Suprapubic skin (tissue), 4 donors: Measurements from ENCODE around the gene SYNC. TPM values are rescaled to one million over a fixed set of nuclear protein-coding genes. Genes with fewer than 3 reads are reported as not detected.
A peak's percentile ranks its signal among the peaks of the same experiment; 100 is the strongest.

Source experiments
- DNase-seq, 2 donors: peaks; one replicate each; pipeline ENCODE4 v3.0.0-alpha.2; 2019; ENCODE audit warnings: low spot score in 2 of 2
- H3K27ac ChIP-seq: fragments of 200-600 bp; sonication (generic); one replicate; pipeline ENCODE4 v1.5.1; 2019
- H3K27me3 ChIP-seq: fragments of 200-600 bp; sonication (generic); one replicate; pipeline ENCODE4 v1.5.1; 2019
- H3K36me3 ChIP-seq: fragments of 200-600 bp; sonication (generic); one replicate; pipeline ENCODE4 v1.5.1; 2019
- H3K4me1 ChIP-seq: fragments of 200-600 bp; sonication (generic); one replicate; pipeline ENCODE4 v1.5.1; 2019
- H3K4me3 ChIP-seq: fragments of 200-600 bp; sonication (generic); one replicate; pipeline ENCODE4 v1.5.1; 2019; ENCODE audit warnings: mild to moderate bottlenecking
- H3K9me3 ChIP-seq: fragments of 200-600 bp; sonication (generic); one replicate; pipeline ENCODE4 v1.5.1; 2019
- EP300 ChIP-seq: sonication (generic); formaldehyde crosslinking; IDR thresholded peaks from one replicate; pipeline ENCODE4 v1.6.1; 2017; ENCODE audit warnings: antibody characterized with exemption
- POLR2A ChIP-seq, 2 donors: fragments of 450-650 bp; IDR thresholded peaks; one replicate each; pipeline ENCODE4 v1.6.1; 2017; ENCODE audit warnings: antibody characterized with exemption in 2 of 2, mild to moderate bottlenecking in 2 of 2, moderate library complexity in 2 of 2
- POLR2AphosphoS5 ChIP-seq, 3 donors: sonication (generic); formaldehyde crosslinking; IDR thresholded peaks; one replicate each; pipeline ENCODE4 v1.6.1; 2017; ENCODE audit warnings: antibody characterized with exemption in 3 of 3
- WGBS: methylation state at CpG from one replicate; pipeline ENCODE4 v1.1.5; 2018; 5-methylcytosine and 5-hydroxymethylcytosine counted together
- total RNA-seq, 4 donors: library from RNA; depleted of rRNA; stranded (reverse); fragments of >200 nt; gene quantifications; one replicate each; pipeline ENCODE4 v1.1.0, GENCODE V29; 2016
- TF ChIP-seq, protein P1 (sequence below), 2 donors: fragments of 200-600 bp in 1 of 2; fragments of 450-650 bp in 1 of 2; sonication (generic) in 1 of 2; IDR thresholded peaks; one replicate each; pipeline ENCODE4 v1.5.1; 2016 to 2019; ENCODE audit warnings: antibody characterized with exemption in 2 of 2, mild to moderate bottlenecking in 1 of 2, moderate library complexity in 1 of 2

Gene SYNC
- total RNA-seq, 4 donors from 2014 or later, result 7.4 to 11.4 (median 8.3) TPM

DNA sequence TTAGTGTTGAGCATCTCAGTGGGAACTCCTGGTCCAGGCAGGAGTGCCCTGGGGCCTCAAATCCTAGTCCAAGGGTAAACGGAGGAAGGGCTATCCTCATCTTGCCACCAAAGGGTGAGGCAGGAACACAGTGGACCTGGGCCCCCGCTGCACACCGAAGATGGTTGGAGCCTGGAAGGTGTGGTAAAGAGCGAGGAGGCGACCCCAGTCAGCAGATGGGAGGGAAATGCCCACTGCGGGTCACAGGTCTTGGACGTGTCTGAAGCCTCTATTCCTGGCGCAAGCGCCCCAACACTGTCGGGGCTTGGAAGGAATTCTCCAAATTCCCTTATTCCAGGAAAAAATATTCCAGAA lies 38.5 kb upstream of the SYNC start:
- no peaks in the 10 kb centered on the region for H3K27me3 ChIP-seq
- no peaks in the 10 kb centered on the region for H3K9me3 ChIP-seq
- TF ChIP-seq, protein P1, sequence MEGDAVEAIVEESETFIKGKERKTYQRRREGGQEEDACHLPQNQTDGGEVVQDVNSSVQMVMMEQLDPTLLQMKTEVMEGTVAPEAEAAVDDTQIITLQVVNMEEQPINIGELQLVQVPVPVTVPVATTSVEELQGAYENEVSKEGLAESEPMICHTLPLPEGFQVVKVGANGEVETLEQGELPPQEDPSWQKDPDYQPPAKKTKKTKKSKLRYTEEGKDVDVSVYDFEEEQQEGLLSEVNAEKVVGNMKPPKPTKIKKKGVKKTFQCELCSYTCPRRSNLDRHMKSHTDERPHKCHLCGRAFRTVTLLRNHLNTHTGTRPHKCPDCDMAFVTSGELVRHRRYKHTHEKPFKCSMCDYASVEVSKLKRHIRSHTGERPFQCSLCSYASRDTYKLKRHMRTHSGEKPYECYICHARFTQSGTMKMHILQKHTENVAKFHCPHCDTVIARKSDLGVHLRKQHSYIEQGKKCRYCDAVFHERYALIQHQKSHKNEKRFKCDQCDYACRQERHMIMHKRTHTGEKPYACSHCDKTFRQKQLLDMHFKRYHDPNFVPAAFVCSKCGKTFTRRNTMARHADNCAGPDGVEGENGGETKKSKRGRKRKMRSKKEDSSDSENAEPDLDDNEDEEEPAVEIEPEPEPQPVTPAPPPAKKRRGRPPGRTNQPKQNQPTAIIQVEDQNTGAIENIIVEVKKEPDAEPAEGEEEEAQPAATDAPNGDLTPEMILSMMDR (IDR thresholded peaks at IDR 0.05), result no peak
- no peak for TF ChIP-seq POLR2AphosphoS5 (IDR thresholded peaks at IDR 0.05)
- TF ChIP-seq EP300, result no peak
- TF ChIP-seq POLR2A (IDR thresholded peaks at IDR 0.05), result no peak
- peak overlapping the region; percentile 85 for H3K4me3 ChIP-seq
- peak overlapping the region; percentile 94 for H3K27ac ChIP-seq
- H3K36me3 ChIP-seq, result no peaks in the 10 kb centered on the region
- 0% methylated on average over 5 of the region's 10 CpGs for WGBS
- H3K4me1 ChIP-seq, result peaks cover 48% of the 10 kb centered on the region
- DNase-seq, result no peak

DNA sequence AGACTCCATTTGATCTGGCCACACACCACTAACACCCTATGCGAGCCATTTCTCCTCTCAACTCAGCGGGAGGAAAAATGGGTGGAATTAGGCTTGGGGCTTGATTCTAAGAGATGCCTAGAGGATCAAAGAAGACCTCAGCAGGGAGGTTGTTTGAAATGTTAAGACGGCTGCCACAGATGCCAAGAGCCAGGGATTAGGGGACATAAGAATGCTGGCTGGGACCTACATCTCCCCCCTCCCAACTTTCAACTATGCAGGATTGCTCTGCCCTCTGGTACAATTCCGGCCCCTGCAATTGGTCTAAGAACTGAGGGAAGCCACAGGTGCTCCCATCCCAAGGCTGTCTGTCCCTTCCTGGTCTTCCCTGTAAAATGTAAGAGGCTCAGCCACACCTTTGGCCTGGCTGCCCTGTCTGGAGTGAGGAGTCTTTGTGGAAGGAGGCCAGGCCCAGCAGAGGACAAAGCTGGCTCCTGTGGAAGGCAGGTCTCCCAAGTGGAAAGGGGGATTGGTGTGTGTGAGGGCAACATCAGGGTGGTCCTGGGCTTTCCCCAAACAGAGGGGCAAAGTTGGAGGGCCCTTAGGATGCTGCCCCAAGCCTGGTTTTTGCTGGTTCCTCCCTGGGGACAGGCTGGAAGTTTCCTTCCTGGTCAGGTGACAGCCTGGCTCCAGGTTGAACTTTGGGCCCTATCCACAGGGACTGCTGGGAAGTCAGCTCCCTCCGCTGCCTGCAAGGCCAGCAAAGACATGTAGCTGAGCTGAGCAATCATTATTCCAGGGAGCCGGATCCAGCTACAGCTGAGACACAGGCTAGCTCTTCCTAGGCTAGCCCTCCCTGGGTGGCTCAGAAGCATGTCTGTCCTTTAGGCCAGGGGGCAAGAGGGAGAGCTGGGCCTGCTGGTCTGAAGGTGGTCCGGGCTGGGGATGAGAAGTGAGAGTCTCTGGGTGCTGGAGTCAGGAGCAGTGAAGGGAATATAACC lies 34.5 kb upstream of the SYNC start:
- Histone ChIP-seq H3K27ac (no peak overlapping the region), H3K36me3 (no peaks in the 10 kb centered on the region), H3K9me3 (no peaks in the 10 kb centered on the region), H3K4me3 (no peak overlapping the region), H3K27me3 (no peaks in the 10 kb centered on the region), H3K4me1 (peaks cover 26% of the 10 kb centered on the region)
- WGBS, result 73% methylated on average over 7 of the region's 7 CpGs
- TF ChIP-seq, protein P1 (IDR thresholded peaks at IDR 0.05), result no peak
- TF ChIP-seq POLR2AphosphoS5 (IDR thresholded peaks at IDR 0.05) (no peak), POLR2A (IDR thresholded peaks at IDR 0.05) (no peak), EP300 (no peak)
- no peak for DNase-seq

DNA sequence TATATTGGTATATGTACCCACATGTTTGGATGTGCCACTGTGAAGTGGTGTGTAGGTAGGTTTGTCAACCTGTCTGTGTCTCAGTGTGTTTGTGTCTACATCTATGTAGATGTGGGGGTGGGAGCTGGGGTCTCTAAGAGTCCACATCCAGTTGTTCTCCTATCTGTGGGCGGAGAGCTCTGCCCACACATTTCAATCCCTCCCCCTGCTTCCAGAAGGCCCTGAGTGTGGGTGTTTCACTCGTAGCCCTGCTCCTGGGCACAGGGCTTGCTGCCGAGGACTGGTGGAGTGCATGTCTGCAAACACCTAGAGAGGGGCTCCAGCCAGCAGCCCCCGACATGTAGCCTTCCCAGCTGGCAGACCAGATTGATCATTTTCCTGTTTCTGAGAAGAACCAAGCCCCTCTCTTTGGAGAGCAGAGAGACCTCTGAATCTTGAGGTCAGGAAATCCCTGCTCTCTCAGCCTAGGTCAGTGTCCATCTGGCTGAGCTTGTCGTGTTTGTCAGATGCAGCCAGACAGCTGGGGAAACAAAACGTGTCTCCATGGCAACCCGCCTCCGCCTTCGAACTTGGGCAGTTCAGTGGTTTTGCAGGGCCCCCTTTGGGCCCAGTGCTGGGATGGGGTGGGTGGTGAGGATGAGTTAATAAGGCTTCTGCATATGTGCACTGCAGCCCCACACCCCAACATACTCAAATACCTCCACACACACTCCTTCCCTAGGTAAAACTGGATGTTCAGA lies 31.2 kb upstream of the SYNC start:
- no peaks in the 10 kb centered on the region for H3K36me3 ChIP-seq
- DNase-seq, result no peak
- H3K27ac ChIP-seq, result no peak overlapping the region
- no peaks in the 10 kb centered on the region for H3K9me3 ChIP-seq
- no peak for TF ChIP-seq POLR2A (IDR thresholded peaks at IDR 0.05)
- no peaks in the 10 kb centered on the region for H3K27me3 ChIP-seq
- H3K4me1 ChIP-seq, result peaks cover 15% of the 10 kb centered on the region
- 57% methylated on average over 6 of the region's 9 CpGs for WGBS
- H3K4me3 ChIP-seq, result no peak overlapping the region

DNA sequence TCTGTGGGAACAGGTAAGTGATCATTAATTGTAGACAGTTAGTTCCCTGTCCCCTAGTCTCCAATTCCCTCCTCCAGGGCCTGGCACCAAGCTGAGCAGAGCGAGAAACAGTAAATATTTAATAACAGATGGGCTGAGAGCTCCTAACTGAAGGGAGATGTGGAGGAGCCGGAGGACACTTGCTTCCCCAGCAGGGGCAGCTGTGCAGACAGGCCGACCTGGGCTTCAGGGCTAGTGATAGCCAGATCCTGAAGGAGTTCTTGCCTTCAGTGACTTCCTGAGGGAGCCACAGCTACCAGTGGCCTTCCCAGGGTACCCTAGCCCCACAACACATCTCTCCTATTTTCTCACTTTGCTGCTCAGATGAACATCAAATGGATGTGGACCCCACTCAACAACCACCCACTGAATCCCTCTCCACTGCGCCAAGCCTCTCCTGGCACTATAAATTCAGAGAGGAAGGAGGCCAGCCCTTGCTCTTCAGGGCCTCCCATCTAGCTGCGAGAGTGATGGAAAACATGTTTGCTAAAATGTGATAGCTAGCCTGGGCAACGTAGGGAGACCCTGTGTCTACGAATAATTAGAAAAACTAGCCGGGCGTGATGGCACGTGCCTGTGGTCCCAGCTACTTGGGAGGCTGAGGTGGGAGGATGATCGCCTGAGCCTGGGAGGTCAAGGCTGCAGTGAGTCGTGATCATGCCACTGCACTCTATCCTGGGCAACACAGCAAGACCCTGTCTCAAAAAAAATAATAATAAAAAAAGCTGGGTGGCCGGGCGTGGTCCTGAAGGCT lies 26.9 kb upstream of the SYNC start:
- Histone ChIP-seq H3K27me3 (no peaks in the 10 kb centered on the region), H3K27ac (no peak overlapping the region), H3K4me1 (peaks cover 18% of the 10 kb centered on the region), H3K9me3 (no peaks in the 10 kb centered on the region), H3K36me3 (no peaks in the 10 kb centered on the region), H3K4me3 (no peak overlapping the region)
- WGBS, result 82% methylated on average over 14 of the region's 14 CpGs
- TF ChIP-seq, protein P1 (IDR thresholded peaks at IDR 0.05), result no peak
- no peak for TF ChIP-seq EP300
- no peak for TF ChIP-seq POLR2A (IDR thresholded peaks at IDR 0.05)
- TF ChIP-seq POLR2AphosphoS5 (IDR thresholded peaks at IDR 0.05), result no peak
- DNase-seq, result no peak

DNA sequence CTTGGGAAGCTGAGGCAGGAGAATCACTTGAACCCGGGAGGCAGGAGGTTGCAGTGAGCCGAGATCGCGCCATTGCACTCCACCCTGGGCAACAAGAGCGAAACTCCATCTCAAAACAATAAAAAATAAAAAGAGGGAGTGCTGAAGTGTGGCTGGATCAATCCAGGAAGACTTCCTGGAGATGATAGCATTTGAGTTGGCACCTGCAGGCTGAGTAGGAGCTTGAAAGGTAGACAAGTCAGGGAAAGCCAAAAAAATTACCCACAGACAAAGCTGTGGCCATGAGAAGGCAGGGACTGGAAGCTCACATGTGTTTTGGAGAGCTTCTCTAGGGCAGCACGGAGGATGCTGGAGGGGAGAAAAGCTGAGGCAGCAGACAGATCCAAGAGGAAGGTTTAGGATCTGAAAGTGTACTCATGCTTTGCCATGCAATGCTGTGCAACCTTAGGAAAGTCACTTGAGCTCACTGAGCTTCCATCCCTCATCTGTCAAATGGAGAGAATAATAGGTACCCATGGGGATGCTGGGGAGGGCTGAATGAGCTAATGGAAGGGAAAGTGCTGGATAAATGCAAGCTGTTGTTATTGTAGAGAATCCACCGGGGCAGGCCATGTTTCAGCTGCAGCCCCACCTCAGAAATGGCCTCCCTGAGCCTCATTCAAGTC lies 26.0 kb upstream of the SYNC start:
- DNase-seq, result no peak
- TF ChIP-seq POLR2A (IDR thresholded peaks at IDR 0.05), result no peak
- no peak for TF ChIP-seq POLR2AphosphoS5 (IDR thresholded peaks at IDR 0.05)
- no peak for TF ChIP-seq EP300
- TF ChIP-seq, protein P1 (IDR thresholded peaks at IDR 0.05), result no peak
- Histone ChIP-seq H3K27me3 (no peaks in the 10 kb centered on the region), H3K36me3 (no peaks in the 10 kb centered on the region), H3K4me1 (peaks cover 19% of the 10 kb centered on the region), H3K4me3 (no peak overlapping the region), H3K27ac (no peak overlapping the region), H3K9me3 (no peaks in the 10 kb centered on the region)
- WGBS, result 83% methylated on average over 7 of the region's 7 CpGs
